Neural progenitor cell (in vitro differentiated cells): Measurements from ENCODE around the gene TRHDE. TPM values are rescaled to one million over a fixed set of nuclear protein-coding genes. Genes with fewer than 3 reads are reported as not detected.

Source experiments
- DNase-seq: peaks from one replicate; pipeline ENCODE4 v3.0.0-alpha.2; 2016; ENCODE audit warnings: low spot score
- H2AFZ ChIP-seq: fragments of 200-600 bp; sonication (generic); replicated peaks from 2 replicates; pipeline ENCODE4 v1.6.1; 2016; ENCODE audit warnings: antibody characterized with exemption
- H3F3A ChIP-seq: fragments of 200-600 bp; sonication (generic); 2 replicates; pipeline ENCODE4 v1.6.1; 2016; ENCODE audit warnings: antibody characterized with exemption, low read depth
- H3K27ac ChIP-seq: fragments of 200-600 bp; sonication (generic); 2 replicates; pipeline ENCODE4 v1.5.1; 2016; ENCODE audit warnings: mild to moderate bottlenecking
- H3K27me3 ChIP-seq: fragments of 200-600 bp; sonication (generic); 2 replicates; pipeline ENCODE4 v1.6.1; 2016; ENCODE audit warnings: mild to moderate bottlenecking, moderate library complexity
- H3K36me3 ChIP-seq: fragments of 200-600 bp; sonication (generic); 2 replicates; pipeline ENCODE4 v1.5.1; 2016
- H3K4me1 ChIP-seq: fragments of 200-600 bp; sonication (generic); 2 replicates; pipeline ENCODE4 v1.6.1; 2016; ENCODE audit warnings: mixed run types
- H3K4me2 ChIP-seq: fragments of 200-600 bp; sonication (generic); 2 replicates; pipeline ENCODE4 v1.6.1; 2016
- H3K4me3 ChIP-seq: fragments of 200-600 bp; sonication (generic); 2 replicates; pipeline ENCODE4 v1.5.1; 2016
- H3K79me2 ChIP-seq: fragments of 200-600 bp; sonication (generic); 2 replicates; pipeline ENCODE4 v1.6.1; 2016; ENCODE audit warnings: low read depth
- H3K9ac ChIP-seq: fragments of 200-600 bp; sonication (generic); 2 replicates; pipeline ENCODE4 v1.6.1; 2016
- H3K9me3 ChIP-seq: fragments of 200-600 bp; sonication (generic); 2 replicates; pipeline ENCODE4 v1.5.1; 2016; ENCODE audit warnings: low read depth
- H4K20me1 ChIP-seq: fragments of 200-600 bp; sonication (generic); 2 replicates; pipeline ENCODE4 v1.6.1; 2016; ENCODE audit warnings: low read depth
- H3K27ac Mint-ChIP-seq: 3 replicates; pipeline ENCODE4 v1.8.0; 2021; ENCODE audit warnings: mixed read lengths
- H3K27me3 Mint-ChIP-seq: 2 replicates; pipeline ENCODE4 v1.8.0; 2022; ENCODE audit warnings: low read depth, mild to moderate bottlenecking, inconsistent platforms, moderate library complexity, mixed read lengths; ENCODE audit not compliant: insufficient read depth
- H3K36me3 Mint-ChIP-seq: 3 replicates; pipeline ENCODE4 v1.8.0; 2021; ENCODE audit warnings: mixed read lengths
- H3K4me1 Mint-ChIP-seq: 3 replicates; pipeline ENCODE4 v1.8.0; 2021; ENCODE audit warnings: mixed read lengths
- H3K4me3 Mint-ChIP-seq: 3 replicates; pipeline ENCODE4 v1.8.0; 2021; ENCODE audit warnings: mild to moderate bottlenecking, moderate library complexity, mixed read lengths
- H3K9me3 Mint-ChIP-seq: 3 replicates; pipeline ENCODE4 v1.8.0; 2020; ENCODE audit warnings: mixed read lengths
- EZH2 ChIP-seq: fragments of 200-600 bp; sonication (generic); IDR thresholded peaks from 2 replicates; pipeline ENCODE4 v1.6.1; 2017; ENCODE audit warnings: antibody characterized with exemption, mild to moderate bottlenecking, moderate library complexity
- EZH2phosphoT487 ChIP-seq: fragments of 200-600 bp; sonication (generic); IDR thresholded peaks from 2 replicates; pipeline ENCODE4 v1.6.1; 2017; ENCODE audit warnings: antibody characterized with exemption
- total RNA-seq: library from RNA; depleted of rRNA; stranded (reverse); fragments of >200 nt; gene quantifications from 2 replicates; pipeline ENCODE4 v1.2.3, GENCODE V29; 2015; ENCODE audit warnings: low replicate concordance
- TF ChIP-seq, protein P1 (sequence below): fragments of 200-600 bp; sonication (generic); IDR thresholded peaks from 2 replicates; pipeline ENCODE4 v1.5.1; 2017; ENCODE audit warnings: antibody characterized with exemption, mild to moderate bottlenecking

TRHDE gene
- total RNA-seq, 1 donor from 2014 or later = 4.5 TPM

DNA sequence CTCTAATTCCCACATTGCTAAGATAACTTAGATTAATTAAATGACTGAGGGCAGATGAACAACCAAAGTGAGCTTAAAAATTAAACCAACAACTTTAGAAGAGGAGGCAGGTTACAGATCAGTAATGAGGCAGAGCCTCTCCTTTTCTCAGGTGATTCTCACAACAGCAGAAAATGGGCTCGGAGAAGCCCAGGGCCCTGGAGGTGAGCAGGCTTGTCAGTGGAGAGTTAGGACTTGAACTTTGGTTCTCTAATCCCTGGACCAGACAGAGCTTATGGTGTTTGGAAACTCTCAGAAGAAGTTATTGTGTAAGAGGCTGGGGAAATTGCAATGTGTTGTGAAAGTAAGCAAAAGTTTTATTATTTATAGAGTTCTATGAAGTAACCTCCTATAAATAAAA, 2.8 kb downstream of the TRHDE start:
- Histone ChIP-seq H3K9ac (no peak overlapping the region), H3K79me2 (no peaks in the 10 kb centered on the region), H3F3A (peaks cover 12% of the 10 kb centered on the region), H3K4me2 (no peak overlapping the region), H4K20me1 (no peaks in the 10 kb centered on the region), H2AFZ (no peak overlapping the region), H3K4me1 (peaks cover 8% of the 10 kb centered on the region), H3K36me3 (no peaks in the 10 kb centered on the region), H3K27me3 (peaks cover 69% of the 10 kb centered on the region), H3K4me3 (no peak overlapping the region), H3K27ac (no peak overlapping the region), H3K9me3 (no peaks in the 10 kb centered on the region)
- H3K4me1 Mint-ChIP-seq = peaks cover 26% of the 10 kb centered on the region
- no peak for DNase-seq
- H3K9me3 Mint-ChIP-seq = no peaks in the 10 kb centered on the region
- no peaks in the 10 kb centered on the region for H3K36me3 Mint-ChIP-seq
- peaks cover 30% of the 10 kb centered on the region for H3K27me3 Mint-ChIP-seq
- H3K4me3 Mint-ChIP-seq = peak overlapping the region; percentile 13
- no peak overlapping the region for H3K27ac Mint-ChIP-seq
- no peak for TF ChIP-seq EZH2
- no peak for TF ChIP-seq EZH2phosphoT487
- TF ChIP-seq, protein P1, sequence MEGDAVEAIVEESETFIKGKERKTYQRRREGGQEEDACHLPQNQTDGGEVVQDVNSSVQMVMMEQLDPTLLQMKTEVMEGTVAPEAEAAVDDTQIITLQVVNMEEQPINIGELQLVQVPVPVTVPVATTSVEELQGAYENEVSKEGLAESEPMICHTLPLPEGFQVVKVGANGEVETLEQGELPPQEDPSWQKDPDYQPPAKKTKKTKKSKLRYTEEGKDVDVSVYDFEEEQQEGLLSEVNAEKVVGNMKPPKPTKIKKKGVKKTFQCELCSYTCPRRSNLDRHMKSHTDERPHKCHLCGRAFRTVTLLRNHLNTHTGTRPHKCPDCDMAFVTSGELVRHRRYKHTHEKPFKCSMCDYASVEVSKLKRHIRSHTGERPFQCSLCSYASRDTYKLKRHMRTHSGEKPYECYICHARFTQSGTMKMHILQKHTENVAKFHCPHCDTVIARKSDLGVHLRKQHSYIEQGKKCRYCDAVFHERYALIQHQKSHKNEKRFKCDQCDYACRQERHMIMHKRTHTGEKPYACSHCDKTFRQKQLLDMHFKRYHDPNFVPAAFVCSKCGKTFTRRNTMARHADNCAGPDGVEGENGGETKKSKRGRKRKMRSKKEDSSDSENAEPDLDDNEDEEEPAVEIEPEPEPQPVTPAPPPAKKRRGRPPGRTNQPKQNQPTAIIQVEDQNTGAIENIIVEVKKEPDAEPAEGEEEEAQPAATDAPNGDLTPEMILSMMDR = no peak

GRCh38 chr12:72275526-72275925, 3.4 kb downstream of the TRHDE start:
- Mint-ChIP-seq H3K9me3 (no peaks in the 10 kb centered on the region), H3K27me3 (peaks cover 30% of the 10 kb centered on the region), H3K4me1 (peaks cover 21% of the 10 kb centered on the region), H3K4me3 (no peak overlapping the region), H3K36me3 (no peaks in the 10 kb centered on the region), H3K27ac (no peak overlapping the region)
- Histone ChIP-seq H3K27me3 (peaks cover 63% of the 10 kb centered on the region), H3K9ac (no peak overlapping the region), H3K9me3 (no peaks in the 10 kb centered on the region), H4K20me1 (no peaks in the 10 kb centered on the region), H2AFZ (no peak overlapping the region), H3K4me3 (no peak overlapping the region), H3K4me1 (peaks cover 4% of the 10 kb centered on the region), H3K36me3 (no peaks in the 10 kb centered on the region), H3K4me2 (no peak overlapping the region), H3K27ac (no peak overlapping the region), H3F3A (peaks cover 12% of the 10 kb centered on the region), H3K79me2 (no peaks in the 10 kb centered on the region)
- no peak for DNase-seq
- TF ChIP-seq EZH2phosphoT487 = no peak
- no peak for TF ChIP-seq EZH2
- TF ChIP-seq, protein P1 = no peak

- Mint-ChIP-seq H3K27me3 (peaks cover 29% of the 10 kb centered on the region), H3K4me1 (peaks cover 14% of the 10 kb centered on the region), H3K36me3 (no peaks in the 10 kb centered on the region), H3K4me3 (no peak overlapping the region), H3K27ac (no peak overlapping the region), H3K9me3 (no peaks in the 10 kb centered on the region)
- H3K36me3 ChIP-seq = no peaks in the 10 kb centered on the region
- H3K27ac ChIP-seq = no peak overlapping the region
- DNase-seq = no peak
- H3F3A ChIP-seq = peaks cover 8% of the 10 kb centered on the region
- H3K4me2 ChIP-seq = no peak overlapping the region
- H2AFZ ChIP-seq = no peak overlapping the region
- no peak overlapping the region for H3K9ac ChIP-seq
- H4K20me1 ChIP-seq = no peaks in the 10 kb centered on the region
- no peak overlapping the region for H3K4me3 ChIP-seq
- no peaks in the 10 kb centered on the region for H3K79me2 ChIP-seq
- H3K9me3 ChIP-seq = no peaks in the 10 kb centered on the region
- peaks cover 55% of the 10 kb centered on the region for H3K27me3 ChIP-seq
- H3K4me1 ChIP-seq = no peaks in the 10 kb centered on the region
- TF ChIP-seq, protein P1 = no peak
- no peak for TF ChIP-seq EZH2phosphoT487
- no peak for TF ChIP-seq EZH2
These were observed 4.1 kb downstream of the TRHDE start for GRCh38 chr12:72276181-72276805.
